Heart right ventricle (tissue), 16 donors: ENCODE data around the gene CPA5. TPM values are rescaled to one million over a fixed set of nuclear protein-coding genes. Genes with fewer than 3 reads are reported as not detected.

Source experiments
- ATAC-seq, 8 donors: fragments of 200-7000 bp; cut with Tn5 transposase; one replicate each; pipeline ENCODE4 v1.9.1; 2020; ENCODE audit warnings: mild to moderate bottlenecking in 8 of 8, moderate library complexity in 8 of 8, moderate number of reproducible peaks in 1 of 8
- DNase-seq, 2 donors: peaks; one replicate each; pipeline ENCODE4 v3.0.0-alpha.2; 2020
- H3K27ac ChIP-seq, 10 donors: fragments of 200-600 bp; sonication (generic) in 2 of 10; one replicate each; pipeline versions ENCODE4 v1.5.0 to v1.8.0; 2020 to 2022; ENCODE audit warnings: mild to moderate bottlenecking in 3 of 10
- H3K27me3 ChIP-seq, 7 donors: fragments of 200-600 bp; one replicate each; pipeline ENCODE4 v1.8.0; 2021 to 2022; ENCODE audit warnings: mild to moderate bottlenecking in 2 of 7
- H3K36me3 ChIP-seq, 9 donors: fragments of 200-600 bp; sonication (generic) in 1 of 9; one replicate each; pipeline versions ENCODE4 v1.5.0 to v1.8.0; 2020 to 2022; ENCODE audit warnings: mild to moderate bottlenecking in 2 of 9
- H3K4me1 ChIP-seq, 9 donors: fragments of 200-600 bp; sonication (generic) in 1 of 9; one replicate each; pipeline versions ENCODE4 v1.5.0 to v1.8.0; 2020 to 2022; ENCODE audit warnings: mild to moderate bottlenecking in 4 of 9
- H3K4me3 ChIP-seq, 10 donors: fragments of 200-600 bp; sonication (generic) in 2 of 10; one replicate each; pipeline versions ENCODE4 v1.5.0 to v1.8.0; 2020 to 2022; ENCODE audit warnings: mild to moderate bottlenecking in 7 of 10, moderate library complexity in 2 of 10
- H3K9me3 ChIP-seq, 11 donors: fragments of 200-600 bp in 10 of 11; sonication (generic) in 2 of 11; one replicate each; pipeline versions ENCODE4 v1.5.0 to v1.8.0; 2013 to 2022; ENCODE audit warnings: mild to moderate bottlenecking in 2 of 11, control low read depth in 1 of 11, moderate library complexity in 1 of 11
- CTCF ChIP-seq, 9 donors: fragments of 200-600 bp; sonication (generic) in 2 of 9; IDR thresholded peaks; one replicate each; pipeline versions ENCODE4 v1.5.0 to v1.8.0; 2021 to 2022; ENCODE audit warnings: antibody characterized with exemption in 9 of 9, mild to moderate bottlenecking in 5 of 9, moderate library complexity in 1 of 9
- WGBS, 2 donors: extraction: QIAGEN DNeasy Blood & Tissue Kit; methylation state at CpG; one replicate each; pipeline ENCODE4 v1.1.7; 2013; ENCODE audit warnings: inconsistent platforms in 1 of 2; 5-methylcytosine and 5-hydroxymethylcytosine counted together
- intact Hi-C, 10 donors: fragments of 100-400 bp; cut with DNase I; formaldehyde crosslinking; loops; one replicate each; pipeline versions ENCODE4 v1.11.1 to v1.14.2; 2022
- polyA plus RNA-seq, 2 donors: library from polyadenylated mRNA; stranded (reverse); fragments of 200-250 nt; gene quantifications; one replicate each; pipeline ENCODE4 v1.2.3, GENCODE V29; 2013
- total RNA-seq, 10 donors: library from RNA; stranded (reverse); fragmentation: NEBNext Ultra II Directional in 3 of 10; extraction: Animal tissue kit (Norgen Biotek cat#: 25700) in 3 of 10; gene quantifications; one replicate each; pipeline versions ENCODE4 v1.2.1 to v1.2.4, GENCODE V29; 2021 to 2023
- donor health status: Arrhythmogenic right ventricular cardiomyopathy.
- donor health status: ischemic (EF 13 %, LVEDD 7.1; RV severe dilation, severe dysfunction).
- donor health status: healthy with polysubstance abuse.
- donor health status: DM: no; HTN: yes; CAD: no.
- donor health status: DM: no; HTN: no; CAD: no.
- donor health status: ischemic (EF 25% LVEDD 6.9; RV normal size, moderate dysfunction).
- donor health status: ischemic (EF 25% LVEDD 5.7; RV mildly dilated, moderate dysfunction).
- donor health status: healthy.
- donor health status: DM: yes; HTN: yes; CAD: no.
- donor health status: Ischemic cardiomyopathy.
- donor health status: ischemic (EF 35%, LVEDD 5.7; RV mildly dilated, moderate dysfunction).
- donor health status: nonischemic (EF 11% LVEDD 7.7; RV severe dilation, severe dysfunction).
- donor health status: DM: yes; HTN: yes; CAD: no.
- donor health status: PGD.
- donor health status: ischemic (EF 29% LVEDD 5.4; RV normal size, mild dysfunction).
- donor health status: nonischemic (EF 23%, LVEDD 6.1; RV moderate dilation, normal function).

The CPA5 gene
- total and polyA plus RNA-seq, 12 donors: 0.06 TPM; not detected in 11

DNA sequence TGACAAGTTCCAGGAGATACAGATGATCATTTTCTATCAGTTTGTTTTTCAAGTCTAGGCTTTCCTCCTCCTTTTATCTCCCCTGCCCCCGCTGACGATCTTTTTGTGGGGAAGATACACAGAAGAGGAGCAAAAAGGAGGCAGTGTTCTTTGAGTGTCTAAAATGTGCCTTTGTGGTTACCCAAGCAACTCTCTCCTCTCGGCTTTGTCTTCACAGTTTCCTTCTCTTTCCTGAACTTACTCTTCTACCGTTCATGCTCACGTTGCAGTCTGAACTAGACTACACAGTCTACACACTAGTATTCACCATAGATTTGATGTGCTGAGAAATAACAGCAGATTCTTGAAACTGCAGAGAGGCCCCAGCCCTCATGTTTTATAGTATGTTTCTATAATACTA is 72.6 kb downstream of the CPA5 start:
- Histone ChIP-seq H3K4me1 (peaks cover 0 to 5% (median 0%) of the 10 kb centered on the region in 9 donors), H3K27me3 (no peaks in the 10 kb centered on the region), H3K4me3 (no peak overlapping the region), H3K9me3 (no peaks in the 10 kb centered on the region), H3K36me3 (peaks cover 0 to 7% (median 0%) of the 10 kb centered on the region in 9 donors), H3K27ac (no peak overlapping the region)
- DNase-seq: no peak
- intact Hi-C loops: no loop called here
- 76 to 78% methylated on average over 5 of the region's 5 CpGs for WGBS, 2 donors
- TF ChIP-seq CTCF (IDR thresholded peaks at IDR 0.05): no peak
- no peak for ATAC-seq

GRCh38 chr7:130418306-130418705 is 73.7 kb downstream of the CPA5 start:
- H3K36me3 ChIP-seq: peaks cover 0 to 7% (median 0%) of the 10 kb centered on the region in 9 donors
- ATAC-seq (no peak), DNase-seq (no peak)
- no peak for TF ChIP-seq CTCF (IDR thresholded peaks at IDR 0.05)
- WGBS, 2 donors: 98 to 99% methylated on average over 7 of the region's 7 CpGs
- H3K27ac ChIP-seq: no peak overlapping the region
- H3K4me1 ChIP-seq: peaks cover 0 to 5% (median 0%) of the 10 kb centered on the region in 9 donors
- intact Hi-C loops: no loop called here
- no peaks in the 10 kb centered on the region for H3K9me3 ChIP-seq
- H3K4me3 ChIP-seq: no peak overlapping the region
- no peaks in the 10 kb centered on the region for H3K27me3 ChIP-seq

Other genes starting within 250 kb of the CPA5 start
- gene TMEM209, start 139.4 kb upstream of the CPA5 start, total RNA-seq: 10 to 100 TPM in 8 of 10 donors, 1 to 10 TPM in 2; 7.7 to 14.7 (median 12.6) TPM
- gene TMEM209, start 139.4 kb upstream of the CPA5 start, polyA plus RNA-seq: 1 to 10 TPM; 5.9 to 6.4 TPM
- gene SSMEM1, start 137.0 kb upstream of the CPA5 start, total RNA-seq: not detected
- gene SSMEM1, start 137.0 kb upstream of the CPA5 start, polyA plus RNA-seq: not detected
- gene CPA2, start 78.0 kb upstream of the CPA5 start, total RNA-seq: 1 to 10 TPM in 1 of 10 donors, under 1 TPM in 6, not detected in 3; 0.60 to 1.1 (median 0.91) TPM
- under 1 TPM in 1 of 2 donors, not detected in 1; 0.23 TPM for gene CPA2, start 78.0 kb upstream of the CPA5 start, polyA plus RNA-seq
- 1 to 10 TPM in 1 of 10 donors, under 1 TPM in 3, not detected in 6; 0.27 to 2.7 (median 0.47) TPM for gene CPA4, start 51.7 kb upstream of the CPA5 start, total RNA-seq
- under 1 TPM in 1 of 2 donors, not detected in 1; 0.04 TPM for gene CPA4, start 51.7 kb upstream of the CPA5 start, polyA plus RNA-seq
- 1 to 10 TPM in 7 of 10 donors, not detected in 3; 2.3 to 3.8 (median 2.8) TPM for gene CPA1, start 35.7 kb downstream of the CPA5 start, total RNA-seq
- gene CPA1, start 35.7 kb downstream of the CPA5 start, polyA plus RNA-seq: under 1 TPM in 1 of 2 donors, not detected in 1; 0.35 TPM
- 1 to 10 TPM; 3.1 to 6.3 (median 4.7) TPM for gene CEP41, start 96.2 kb downstream of the CPA5 start, total RNA-seq
- 1 to 10 TPM; 2.2 to 5.4 TPM for gene CEP41, start 96.2 kb downstream of the CPA5 start, polyA plus RNA-seq
- gene MEST, start 147.3 kb downstream of the CPA5 start, total RNA-seq: 10 to 100 TPM in 2 of 10 donors, 1 to 10 TPM in 8; 1.5 to 26.2 (median 5.9) TPM
- 1 to 10 TPM; 4.4 to 4.5 TPM for gene MEST, start 147.3 kb downstream of the CPA5 start, polyA plus RNA-seq